ENCODE measurements around the gene LIN28B. TPM values are rescaled to one million over a fixed set of nuclear protein-coding genes. Genes with fewer than 3 reads are reported as not detected.

LIN28B gene
- total and polyA plus RNA-seq, 2 experiments from 2014 or later, result 35.3 to 96.4 TPM

GRCh38 chr6:105014954-105015353 lies 58.0 kb downstream of the LIN28B start (continued):
- TF ChIP-seq ETS1 (IDR thresholded peaks at IDR 0.05), result no peak
- TF ChIP-seq CTCF (conservative IDR thresholded peaks at IDR 0.05; ENCODE audit: low read depth in 2 of 2), result no peak
- TF ChIP-seq CREB1 (CRISPR knock-in tag; IDR thresholded peaks at IDR 0.05; ENCODE audit: low read depth), result no peak
- no peak for TF ChIP-seq ZNF114 (CRISPR knock-in tag; IDR thresholded peaks at IDR 0.05)
- TF ChIP-seq EZH2 (IDR thresholded peaks at IDR 0.05; ENCODE audit: low read depth, unreplicated experiment), result no peak
- no peak for TF ChIP-seq NANOG (IDR thresholded peaks at IDR 0.05; ENCODE audit: borderline replicate concordance)
- no peak for TF ChIP-seq ZNF331 (CRISPR knock-in tag; IDR thresholded peaks at IDR 0.05; ENCODE audit: low read depth)
- TF ChIP-seq JUNB (IDR thresholded peaks at IDR 0.05; ENCODE audit: unreplicated experiment), result no peak

GRCh38 chr6:105015482-105015881 lies 58.6 kb downstream of the LIN28B start:
- Histone ChIP-seq H4K20me1 (replicated peaks; ENCODE audit: insufficient read depth) (no peaks in the 10 kb centered on the region), H2AFZ (no peak overlapping the region), H3K27ac (ENCODE audit: low read depth) (no peak overlapping the region; the same call in 1 of the 2 replicates), H3K4me2 (0 out of 2 replicates have a peak overlapping the region, but pooled peaks have one; percentile 27), H3K9me2 (ENCODE audit: insufficient read depth) (no peaks in the 10 kb centered on the region), H3K4me1 (ENCODE audit: insufficient read depth) (peaks cover 21% of the 10 kb centered on the region), H3K36me3 (ENCODE audit: insufficient read depth) (no peaks in the 10 kb centered on the region), H3K4me3 (no peak overlapping the region), H3K27me3 (ENCODE audit: insufficient read depth) (no peaks in the 10 kb centered on the region), H3F3A (replicated peaks; ENCODE audit: low read depth) (no peaks in the 10 kb centered on the region), H3K79me2 (replicated peaks; ENCODE audit: insufficient read depth) (peaks cover 90% of the 10 kb centered on the region)
- peaks cover 25% of the 10 kb centered on the region for H3K4me1 Mint-ChIP-seq
- H3K27ac Mint-ChIP-seq, result peak overlapping the region; percentile 52
- ATAC-seq (no peak), DNase-seq (ENCODE audit: low spot score) (no peak)
- H3K4me3 Mint-ChIP-seq, result peak overlapping the region; percentile 7; the same call in 1 of the 3 replicates
- peaks cover 3% of the 10 kb centered on the region for H3K27me3 Mint-ChIP-seq (ENCODE audit: insufficient read depth, low read depth, poor library complexity)
- TF ChIP-seq CTCF (conservative IDR thresholded peaks at IDR 0.05; ENCODE audit: low read depth in 2 of 2) (no peak), ZNF462 (CRISPR knock-in tag; IDR thresholded peaks at IDR 0.05) (no peak), EZH2 (IDR thresholded peaks at IDR 0.05; ENCODE audit: low read depth, unreplicated experiment) (no peak), CREB1 (CRISPR knock-in tag; IDR thresholded peaks at IDR 0.05; ENCODE audit: low read depth) (no peak), STAT1 (IDR thresholded peaks at IDR 0.05; ENCODE audit: unreplicated experiment) (no peak), NANOG (IDR thresholded peaks at IDR 0.05; ENCODE audit: borderline replicate concordance) (no peak)
- H3K36me3 Mint-ChIP-seq (ENCODE audit: low read depth), result peaks cover 4% of the 10 kb centered on the region; the same call in 1 of the 3 replicates
- H3K9me3 Mint-ChIP-seq, result no peaks in the 10 kb centered on the region
